Fibroblast of peridontal ligament (primary cell): ENCODE results near the gene ZNF138.

ENCODE experiments used
- DNase-seq: peaks from one replicate; pipeline ENCODE4 v3.0.0-alpha.2; 2010; ENCODE audit errors: extremely low read depth

The ZNF138 gene

DNA sequence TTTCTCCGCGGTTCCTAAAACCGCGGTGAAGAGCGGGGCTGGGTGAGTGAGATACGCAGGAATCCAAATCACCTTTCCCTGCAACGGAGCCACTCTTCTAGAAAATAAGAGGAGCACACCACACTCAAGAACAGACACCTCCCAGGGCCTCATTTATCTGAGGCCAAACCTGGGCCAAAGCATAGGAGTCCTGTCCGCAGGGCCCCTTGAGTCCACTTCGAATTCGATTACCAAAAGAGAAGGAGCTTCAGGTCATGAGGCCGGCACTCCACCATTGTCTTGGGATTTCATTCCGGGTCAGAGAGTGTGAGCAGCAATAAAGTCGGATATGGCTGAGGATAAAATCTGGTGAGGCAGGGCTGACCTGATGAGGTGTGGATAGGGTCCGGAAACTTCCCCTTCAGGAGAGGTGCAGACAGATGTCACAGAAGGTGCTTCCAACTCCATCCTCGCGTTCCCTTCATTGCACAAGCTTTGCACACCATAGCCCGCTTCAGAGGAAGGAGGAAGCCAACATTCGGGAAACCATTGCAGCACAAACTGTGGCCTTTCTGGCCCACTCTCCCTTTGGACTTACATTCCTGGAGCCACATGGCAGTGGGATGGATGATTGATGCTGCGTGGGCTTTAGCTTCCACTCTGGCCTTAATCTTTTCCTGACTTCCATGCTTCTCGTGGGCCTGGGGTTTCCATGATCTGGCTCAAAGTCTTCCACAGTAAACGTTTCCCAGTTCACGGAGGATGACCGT lies 81.6 kb downstream of the ZNF138 start:
- no peak for DNase-seq

DNA sequence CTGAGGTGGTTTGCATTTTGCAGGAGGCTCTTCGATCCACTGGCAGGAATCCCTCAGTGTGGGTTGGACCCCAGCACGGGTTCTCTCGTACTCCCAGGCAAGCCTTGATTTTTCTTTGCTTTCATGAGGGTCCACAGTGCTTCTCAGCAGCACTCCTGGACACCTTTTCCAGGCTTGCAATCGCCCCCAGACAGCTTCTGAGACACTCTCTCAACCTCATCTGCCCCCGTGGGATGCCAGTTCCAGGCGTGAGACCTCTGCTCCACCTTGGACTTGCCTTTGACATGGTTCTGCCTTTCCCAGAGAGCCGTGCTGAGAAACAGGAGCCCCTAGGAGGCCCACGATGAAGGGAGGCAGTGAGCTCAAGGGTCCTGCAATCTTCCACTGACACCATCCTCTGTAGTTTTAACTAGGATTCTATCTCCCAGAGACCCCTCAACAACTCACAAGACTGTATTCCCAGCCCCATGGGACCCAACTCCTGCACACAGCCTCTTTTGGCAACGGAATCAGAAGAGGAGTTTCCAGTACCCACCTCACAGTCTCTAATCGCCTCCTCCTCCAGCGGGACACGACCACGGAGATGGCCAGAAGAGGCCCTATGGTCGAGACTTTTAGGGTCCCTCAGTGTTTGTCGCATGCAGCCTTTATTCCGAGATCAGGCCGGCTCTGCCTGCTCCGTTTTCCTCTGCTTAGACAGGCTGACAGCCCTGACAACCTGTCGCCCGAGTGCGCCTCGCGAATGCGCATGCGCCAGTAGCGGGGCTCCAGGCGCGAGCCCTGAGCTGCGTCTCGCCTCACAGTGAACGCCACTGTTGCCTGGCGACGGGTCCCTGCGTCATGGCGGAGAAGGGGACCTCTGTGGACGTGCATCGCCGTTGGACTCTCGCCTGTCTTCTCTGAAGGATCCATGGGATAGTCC lies 82.8 kb downstream of the ZNF138 start:
- DNase-seq: no peak

DNA sequence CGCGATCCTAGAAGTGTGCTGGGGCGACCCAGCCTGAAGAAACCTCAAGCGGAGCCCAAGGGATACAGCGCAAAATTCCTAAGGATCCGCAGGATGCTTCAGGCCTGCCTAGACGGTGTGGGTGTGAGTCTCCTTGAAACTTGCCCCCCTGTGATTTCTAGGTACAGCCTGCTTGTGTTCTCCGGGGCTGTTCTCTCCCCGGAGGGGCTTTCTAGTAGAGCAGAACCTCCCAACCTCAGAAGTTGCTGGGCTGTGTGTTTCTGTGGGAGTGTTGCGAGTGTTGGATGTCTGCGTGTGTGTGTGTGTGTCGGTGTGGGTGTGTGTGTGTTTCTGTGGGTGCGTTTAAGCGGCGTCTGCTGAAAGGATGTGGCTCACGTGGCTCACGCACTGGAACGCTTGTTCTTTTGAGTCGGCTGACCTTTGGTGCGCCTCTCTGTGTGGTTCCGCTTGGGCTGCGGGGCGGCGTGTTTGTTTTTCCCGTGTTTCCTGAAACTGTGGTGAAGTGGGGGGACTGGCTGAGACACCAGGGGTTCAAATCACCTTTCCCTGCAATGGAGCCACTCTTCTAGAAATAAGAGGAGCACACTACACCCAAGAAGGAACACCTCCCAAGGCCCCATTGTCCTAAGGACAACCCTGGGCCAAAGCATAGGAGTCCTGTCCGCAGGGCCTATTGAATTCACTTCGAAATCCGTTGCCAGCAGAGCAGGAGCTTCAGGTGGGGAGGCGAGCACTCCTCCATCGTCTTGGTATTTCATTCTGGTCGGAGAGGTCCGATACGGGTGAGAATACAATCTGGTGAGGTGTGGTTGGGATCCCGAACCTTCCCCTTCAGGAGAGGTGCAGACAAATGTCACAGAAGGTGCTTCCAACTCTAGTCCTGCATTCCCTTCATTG lies 83.7 kb downstream of the ZNF138 start:
- no peak for DNase-seq

DNA sequence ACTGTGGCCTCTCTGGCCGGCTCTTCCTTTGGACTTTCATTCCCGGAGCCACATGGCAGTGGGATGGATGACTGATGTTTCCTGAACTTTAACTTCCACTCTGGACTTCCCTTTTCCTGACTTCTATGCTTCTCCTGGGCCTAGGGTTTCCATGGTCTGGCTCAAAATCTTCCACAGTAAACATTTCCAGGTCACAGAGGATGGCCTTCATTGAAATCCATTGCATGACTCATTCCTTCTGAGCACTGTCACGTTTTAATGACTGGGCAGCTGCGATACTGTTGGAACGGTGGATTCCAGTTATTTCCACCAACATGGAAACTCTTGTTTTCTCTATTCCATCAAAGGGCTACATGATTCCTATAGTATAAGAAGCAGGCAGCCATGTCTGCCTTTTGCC lies 84.5 kb downstream of the ZNF138 start:
- no peak for DNase-seq

DNA sequence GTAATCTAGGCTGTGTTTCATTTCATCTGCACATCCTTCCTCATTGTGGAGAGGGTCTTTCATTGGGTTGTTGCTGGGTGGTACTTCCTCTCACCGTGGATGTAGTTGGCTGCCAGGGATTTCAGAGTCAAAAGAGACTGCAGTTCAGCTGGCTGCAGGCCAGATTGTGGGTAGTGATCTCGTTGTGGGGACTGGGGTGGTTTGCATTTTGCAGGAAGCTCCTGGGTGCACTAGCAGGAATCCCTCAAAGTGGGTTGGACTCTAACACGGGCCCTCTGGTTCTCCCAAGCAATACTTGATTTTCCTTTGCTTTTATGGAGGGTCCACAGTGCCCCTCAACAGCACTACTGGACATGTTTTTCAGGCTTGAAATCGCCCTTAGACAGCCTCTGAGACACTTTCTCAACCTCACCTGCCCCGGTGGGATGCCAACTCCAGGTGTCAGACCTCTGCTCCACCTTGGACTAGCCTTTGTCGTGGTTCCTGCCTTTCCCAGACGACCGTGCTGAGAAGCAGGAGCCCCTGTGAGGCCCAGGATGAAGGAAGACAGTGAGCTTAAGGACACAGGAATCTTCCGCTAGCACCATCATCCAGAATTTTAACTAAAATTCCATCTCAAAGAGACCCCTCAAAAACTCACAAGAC lies 85.0 kb downstream of the ZNF138 start:
- no peak for DNase-seq

DNA sequence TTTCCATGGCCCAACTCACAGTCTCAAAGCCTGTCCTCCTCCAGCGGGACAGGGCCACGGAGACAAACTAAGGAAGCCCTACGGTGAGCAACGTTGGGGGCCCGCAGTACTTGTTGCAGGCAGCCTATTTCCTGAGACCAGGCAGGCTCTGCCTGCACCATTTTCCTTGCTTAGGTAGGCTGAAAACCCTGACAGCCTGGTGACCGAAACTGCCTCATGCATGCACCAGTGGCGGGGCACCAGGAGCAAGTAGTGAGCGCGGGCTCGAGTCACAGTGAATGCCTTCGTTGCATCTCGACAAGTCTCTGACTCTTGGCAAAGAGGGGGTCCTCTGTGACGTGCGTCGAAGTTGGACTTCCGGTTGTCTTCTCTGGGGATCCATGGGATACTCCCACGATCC lies 85.6 kb downstream of the ZNF138 start:
- DNase-seq: no peak

DNA sequence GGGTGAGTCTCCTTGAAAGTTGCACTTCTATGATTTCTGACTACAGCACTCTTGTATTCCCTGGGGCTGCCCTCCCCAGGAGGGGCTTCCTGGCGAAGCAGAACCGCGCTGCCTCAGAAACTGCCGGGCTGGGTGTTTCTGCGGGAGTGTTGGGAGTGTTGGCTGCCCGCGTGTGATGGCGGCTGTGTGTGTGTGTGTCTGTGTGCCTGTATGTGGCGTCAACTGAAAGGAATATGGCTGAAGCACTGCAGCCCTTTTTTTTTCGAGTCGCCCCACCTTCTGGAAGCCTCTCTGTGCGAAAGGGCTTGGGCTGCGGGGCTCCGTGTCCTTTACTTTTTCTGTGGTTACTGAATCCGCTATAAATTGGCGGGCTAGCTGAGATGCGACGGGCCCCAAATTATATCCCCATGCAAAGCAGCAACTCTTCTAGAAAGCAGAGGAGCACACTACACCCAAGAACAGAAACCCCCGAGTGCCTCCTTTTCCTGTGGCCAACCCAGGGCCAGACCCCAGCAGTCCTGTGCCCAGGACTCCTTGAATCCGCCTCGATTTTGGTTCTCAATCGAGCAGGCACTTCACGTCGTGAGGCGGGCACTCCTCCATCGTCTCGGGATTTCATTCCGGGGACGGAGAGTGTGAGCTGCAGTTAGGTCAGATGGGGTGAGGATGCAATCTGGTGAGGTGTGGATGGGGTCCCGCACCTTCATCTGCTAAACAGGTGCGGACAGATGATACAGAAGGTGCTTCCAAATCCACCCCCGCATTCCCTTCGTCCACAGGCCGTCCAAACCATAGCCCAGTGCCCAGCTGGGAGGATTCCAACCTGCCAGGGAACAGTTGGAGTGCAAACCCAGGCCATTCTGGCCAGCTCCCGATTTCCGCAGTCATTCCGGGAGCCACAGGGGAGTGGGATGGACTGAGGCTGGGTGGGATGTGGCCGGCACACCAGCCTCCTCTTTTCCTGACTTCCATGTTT lies 86.4 kb downstream of the ZNF138 start:
- no peak for DNase-seq

GRCh38 chr7:64881461-64882287 lies 87.4 kb downstream of the ZNF138 start:
- DNase-seq: no peak

DNA sequence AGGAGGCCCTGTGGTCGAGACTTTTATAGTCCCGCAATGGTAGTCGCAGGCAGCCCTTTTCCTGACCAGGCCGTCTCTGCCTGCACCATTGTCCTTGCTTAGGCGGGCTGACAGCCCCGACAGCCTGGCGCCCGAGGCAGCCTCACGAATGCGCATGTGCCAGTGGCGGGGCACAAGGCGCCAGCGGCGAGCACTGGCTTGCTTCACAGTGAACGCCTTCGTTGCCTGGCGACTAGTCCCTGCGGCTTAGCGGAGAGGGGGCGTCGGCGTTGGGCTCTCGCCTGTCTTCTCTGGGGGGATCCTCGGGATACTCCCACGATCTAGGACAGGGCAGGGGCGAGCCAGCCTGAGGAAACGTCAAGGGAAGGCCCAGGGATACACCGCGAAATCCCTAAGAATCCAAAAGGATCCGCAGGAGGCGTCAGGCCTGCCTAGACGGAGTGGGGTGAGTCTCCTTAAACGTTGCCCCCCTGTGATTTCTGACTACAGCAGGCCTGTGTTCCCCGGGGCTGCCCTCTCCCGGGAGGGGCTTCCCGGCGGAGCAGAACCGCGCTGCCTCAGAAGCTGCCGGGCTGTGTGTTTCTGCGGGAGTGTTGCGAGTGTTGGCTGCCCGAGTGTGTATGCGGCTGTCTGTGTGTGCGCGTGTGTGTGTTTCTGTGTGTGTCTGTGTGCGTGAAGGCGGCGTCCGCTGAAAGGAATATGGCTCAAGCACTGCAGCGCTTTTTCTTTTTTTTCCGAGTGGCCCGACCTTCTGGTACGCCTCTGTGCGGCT lies 88.3 kb downstream of the ZNF138 start:
- peak; percentile 21 for DNase-seq
